Measurements from ENCODE around the gene WDR74.
A peak's percentile ranks its signal among the peaks of the same experiment; 100 is the strongest.
"Not testable (repeated sequence)": the region's sequence is repeated elsewhere in the genome, so short reads cannot be mapped to it uniquely, and the experiment has no call there.

Gene WDR74

GRCh38 chr11:62840721-62841360 lies 1.5 kb upstream of the WDR74 start:
- not testable (repeated sequence) for DNase-seq

- no peak for DNase-seq
These were observed 4.1 kb downstream of the WDR74 start for GRCh38 chr11:62835336-62835735.

GRCh38 chr11:62832336-62833234 lies 6.8 kb downstream of the WDR74 start, which contains the start of gene TEX54:
Gene TEX54 (minus strand): TSS chr11:62832841.
- no peak for DNase-seq

- DNase-seq = peak; percentile 89
These were observed 7.7 kb downstream of the WDR74 start, which contains the start of gene STX5 for GRCh38 chr11:62831520-62832335. Gene STX5 (minus strand): TSS chr11:62832051. CDS start chr11:62831243, 808 bp downstream.

GRCh38 chr11:62830904-62831519 lies 8.4 kb downstream of the WDR74 start:
- no peak for DNase-seq

GRCh38 chr11:62828130-62828529 lies 11.3 kb downstream of the WDR74 start:
- not testable (repeated sequence) for DNase-seq

GRCh38 chr11:62823677-62824076 lies 15.7 kb downstream of the WDR74 start:
- no peak for DNase-seq

GRCh38 chr11:62817129-62817528 lies 22.3 kb downstream of the WDR74 start:
- no peak for DNase-seq

GRCh38 chr11:62816557-62816956 lies 22.8 kb downstream of the WDR74 start:
- no peak for DNase-seq

GRCh38 chr11:62811659-62812058 lies 27.7 kb downstream of the WDR74 start:
- DNase-seq = no peak

GRCh38 chr11:62810748-62811147 lies 28.6 kb downstream of the WDR74 start:
- DNase-seq = no peak

- DNase-seq = no peak
These were observed 32.7 kb downstream of the WDR74 start for GRCh38 chr11:62806611-62807121.

GRCh38 chr11:62805961-62806441 lies 33.4 kb downstream of the WDR74 start:
- no peak for DNase-seq

GRCh38 chr11:62805076-62805892 lies 34.1 kb downstream of the WDR74 start, which contains the start of gene NXF1:
Gene NXF1 (minus strand): TSS chr11:62805440. CDS start chr11:62805356, 84 bp downstream.
- DNase-seq = peak; percentile 77

GRCh38 chr11:62804310-62805075 lies 34.9 kb downstream of the WDR74 start:
- DNase-seq = no peak

GRCh38 chr11:62801071-62801470 lies 38.3 kb downstream of the WDR74 start:
- DNase-seq = no peak

- no peak for DNase-seq
These were observed 39.9 kb downstream of the WDR74 start for GRCh38 chr11:62799486-62799885.

- DNase-seq = no peak
These were observed 43.1 kb downstream of the WDR74 start for GRCh38 chr11:62796281-62796680.

- no peak for DNase-seq
These were observed 45.1 kb downstream of the WDR74 start for GRCh38 chr11:62794201-62794775.

- DNase-seq = no peak
These were observed 47.2 kb downstream of the WDR74 start for GRCh38 chr11:62792202-62792575.

Data from NCI-H1694 treated with DMSO at 0.1 percent for 48 hours (cell line).